ENCODE measurements around the gene ADAMTS14.

GRCh38 chr10:70679498-70679897 is 7.2 kb downstream of the ADAMTS14 start:
- no peak for TF ChIP-seq CTCF (conservative IDR thresholded peaks at IDR 0.05)
- no peak for TF ChIP-seq EZH2 (IDR thresholded peaks at IDR 0.05; ENCODE audit: low read depth)
